GM23248 (cell line): Measurements from ENCODE around the gene DKKL1. TPM values are rescaled to one million over a fixed set of nuclear protein-coding genes. Genes with fewer than 3 reads are reported as not detected.

Experiments used
- DNase-seq: peaks from one replicate; pipeline ENCODE4 v3.0.0-alpha.2; 2015
- H2AFZ ChIP-seq: fragments of 200-600 bp; sonication (generic); 2 replicates; pipeline ENCODE4 v1.6.1; 2016; ENCODE audit warnings: antibody characterized with exemption
- H3F3A ChIP-seq: fragments of 200-600 bp; sonication (generic); 2 replicates; pipeline ENCODE4 v1.6.1; 2016; ENCODE audit warnings: mild to moderate bottlenecking, antibody characterized with exemption, mixed run types; ENCODE audit not compliant: insufficient read depth
- H3K27ac ChIP-seq: fragments of 200-600 bp; sonication (generic); 2 replicates; pipeline ENCODE4 v1.5.1; 2016; ENCODE audit warnings: mild to moderate bottlenecking
- H3K27me3 ChIP-seq: fragments of 200-600 bp; sonication (generic); replicated peaks from 2 replicates; pipeline ENCODE4 v1.6.1; 2016; ENCODE audit warnings: mild to moderate bottlenecking; ENCODE audit not compliant: insufficient read depth
- H3K36me3 ChIP-seq: fragments of 200-600 bp; sonication (generic); 2 replicates; pipeline ENCODE4 v1.6.1; 2016; ENCODE audit warnings: low read depth, mild to moderate bottlenecking
- H3K4me1 ChIP-seq: fragments of 200-600 bp; sonication (generic); 2 replicates; pipeline ENCODE4 v1.6.1; 2016; ENCODE audit warnings: mild to moderate bottlenecking; ENCODE audit not compliant: insufficient read depth
- H3K4me2 ChIP-seq: fragments of 200-600 bp; sonication (generic); one replicate; pipeline ENCODE4 v1.6.1; 2016; ENCODE audit warnings: mild to moderate bottlenecking; ENCODE audit not compliant: unreplicated experiment
- H3K4me3 ChIP-seq: fragments of 200-600 bp; sonication (generic); 2 replicates; pipeline ENCODE4 v1.5.1; 2016; ENCODE audit warnings: mild to moderate bottlenecking
- H3K79me2 ChIP-seq: fragments of 200-600 bp; sonication (generic); 2 replicates; pipeline ENCODE4 v1.6.1; 2016; ENCODE audit warnings: mild to moderate bottlenecking; ENCODE audit not compliant: insufficient read depth
- H3K9ac ChIP-seq: fragments of 200-600 bp; sonication (generic); 2 replicates; pipeline ENCODE4 v1.6.1; 2016; ENCODE audit warnings: mild to moderate bottlenecking
- H3K9me2 ChIP-seq: fragments of 200-600 bp; sonication (generic); 2 replicates; pipeline ENCODE4 v1.6.1; 2016; ENCODE audit warnings: mixed run types, mild to moderate bottlenecking, moderate library complexity; ENCODE audit not compliant: insufficient read depth
- H3K9me3 ChIP-seq: fragments of 200-600 bp; sonication (generic); one replicate; pipeline ENCODE4 v1.6.1; 2017; ENCODE audit warnings: low read depth
- H4K20me1 ChIP-seq: fragments of 200-600 bp; sonication (generic); 2 replicates; pipeline ENCODE4 v1.6.0; 2016; ENCODE audit not compliant: insufficient read depth
- EZH2 ChIP-seq: fragments of 200-600 bp; sonication (generic); IDR thresholded peaks from 2 replicates; pipeline ENCODE4 v1.6.1; 2018; ENCODE audit warnings: antibody characterized with exemption, mild to moderate bottlenecking; ENCODE audit not compliant: insufficient read depth, poor library complexity, severe bottlenecking
- EZH2phosphoT487 ChIP-seq: fragments of 200-600 bp; sonication (generic); IDR thresholded peaks from 2 replicates; pipeline ENCODE4 v1.6.1; 2018; ENCODE audit warnings: antibody characterized with exemption, moderate library complexity, mild to moderate bottlenecking, low read depth; ENCODE audit not compliant: insufficient read depth
- WGBS, 2 experiments: methylation state at CpG; one replicate each; pipeline ENCODE4 v1.1.6; 2015 to 2017; ENCODE audit warnings: low lambda C conversion rate in 2 of 2, low coverage in 1 of 2; ENCODE audit errors: missing lambda C conversion rate in 2 of 2; 5-methylcytosine and 5-hydroxymethylcytosine counted together
- in situ Hi-C: fragments of 300-500 bp; cut with MboI; formaldehyde crosslinking; loops from 2 replicates; pipeline ENCODE4 v1.15.0; 2020
- polyA plus RNA-seq: library from polyadenylated mRNA; unstranded; fragments of >200 nt; fragmentation: Nextera tagmentation; extraction: Ambion mirVana; gene quantifications from 2 replicates; pipeline ENCODE4 v1.2.1, GENCODE V29; 2016
- total RNA-seq: library from RNA; depleted of rRNA; stranded (reverse); fragments of >200 nt; shearing (Covaris generic); gene quantifications from 2 replicates; pipeline ENCODE4 v1.2.3, GENCODE V29; 2014

DKKL1 gene
- total and polyA plus RNA-seq, 2 experiments from 2014 or later = not detected

DNA sequence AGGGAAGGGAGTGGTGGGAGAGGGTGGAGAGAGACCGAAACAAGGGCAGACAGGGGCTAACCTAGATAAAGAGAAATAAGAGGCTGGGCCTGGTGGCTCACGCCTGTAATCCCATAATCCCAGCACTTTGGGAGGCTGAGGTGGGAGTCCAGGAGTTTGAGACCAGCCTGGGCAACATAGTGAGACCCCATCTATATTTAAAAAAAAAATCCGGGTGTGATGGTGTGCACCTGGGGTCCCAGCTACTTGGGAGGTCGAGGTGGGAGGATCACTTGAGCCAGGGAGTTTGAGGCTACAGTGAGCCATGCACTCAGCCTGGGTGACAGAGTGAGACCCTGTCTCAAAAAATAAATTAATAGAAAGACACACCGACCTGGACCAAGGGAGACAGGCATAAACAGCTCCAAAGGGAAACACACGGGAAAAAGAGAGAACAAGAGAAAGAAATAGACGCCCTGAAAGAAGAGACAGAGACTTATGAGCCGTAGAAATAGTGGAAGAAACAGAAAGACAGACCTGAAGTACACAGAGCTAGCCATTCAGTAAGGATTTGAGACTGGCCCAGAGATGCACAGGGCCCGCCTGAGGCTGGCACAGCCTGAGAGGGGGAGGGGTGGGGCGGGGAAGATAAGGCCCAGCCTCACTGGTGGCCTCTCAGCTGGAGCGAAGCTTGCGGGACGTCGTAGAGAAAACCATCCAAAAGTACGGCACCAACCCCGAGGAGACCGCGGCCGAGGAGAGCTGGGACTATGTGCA, 26.2 kb upstream of the DKKL1 start:
- H3K4me2 ChIP-seq = no peak overlapping the region
- in situ Hi-C loops = no loop called here
- H4K20me1 ChIP-seq = no peaks in the 10 kb centered on the region
- H3K36me3 ChIP-seq = no peaks in the 10 kb centered on the region
- no peak for DNase-seq
- no peaks in the 10 kb centered on the region for H3K9me3 ChIP-seq
- H3F3A ChIP-seq = no peaks in the 10 kb centered on the region
- H3K79me2 ChIP-seq = no peaks in the 10 kb centered on the region
- H2AFZ ChIP-seq = no peak overlapping the region
- no peaks in the 10 kb centered on the region for H3K9me2 ChIP-seq
- no peak overlapping the region for H3K4me3 ChIP-seq
- no peaks in the 10 kb centered on the region for H3K4me1 ChIP-seq
- WGBS, 2 experiments = 87 to 94% methylated on average over 14 to 19 of the region's 19 CpGs
- H3K27me3 ChIP-seq = no peaks in the 10 kb centered on the region
- H3K9ac ChIP-seq = no peak overlapping the region
- no peak overlapping the region for H3K27ac ChIP-seq
- TF ChIP-seq EZH2phosphoT487 (no peak), EZH2 (no peak)

- Histone ChIP-seq H3F3A (no peaks in the 10 kb centered on the region), H3K4me3 (no peak overlapping the region), H3K27ac (no peak overlapping the region), H3K9me2 (no peaks in the 10 kb centered on the region), H3K4me1 (no peaks in the 10 kb centered on the region), H3K36me3 (no peaks in the 10 kb centered on the region), H3K4me2 (no peak overlapping the region), H3K27me3 (no peaks in the 10 kb centered on the region), H3K9me3 (no peaks in the 10 kb centered on the region), H3K9ac (no peak overlapping the region), H2AFZ (no peak overlapping the region), H4K20me1 (no peaks in the 10 kb centered on the region), H3K79me2 (no peaks in the 10 kb centered on the region)
- 32 to 35% methylated on average over 13 to 34 of the region's 34 CpGs for WGBS, 2 experiments
- no peak for DNase-seq
- TF ChIP-seq EZH2phosphoT487 (no peak), EZH2 (no peak)
- in situ Hi-C loops = no loop called here
Measured at GRCh38 chr19:49338023-49338677, 25.5 kb upstream of the DKKL1 start.

DNA sequence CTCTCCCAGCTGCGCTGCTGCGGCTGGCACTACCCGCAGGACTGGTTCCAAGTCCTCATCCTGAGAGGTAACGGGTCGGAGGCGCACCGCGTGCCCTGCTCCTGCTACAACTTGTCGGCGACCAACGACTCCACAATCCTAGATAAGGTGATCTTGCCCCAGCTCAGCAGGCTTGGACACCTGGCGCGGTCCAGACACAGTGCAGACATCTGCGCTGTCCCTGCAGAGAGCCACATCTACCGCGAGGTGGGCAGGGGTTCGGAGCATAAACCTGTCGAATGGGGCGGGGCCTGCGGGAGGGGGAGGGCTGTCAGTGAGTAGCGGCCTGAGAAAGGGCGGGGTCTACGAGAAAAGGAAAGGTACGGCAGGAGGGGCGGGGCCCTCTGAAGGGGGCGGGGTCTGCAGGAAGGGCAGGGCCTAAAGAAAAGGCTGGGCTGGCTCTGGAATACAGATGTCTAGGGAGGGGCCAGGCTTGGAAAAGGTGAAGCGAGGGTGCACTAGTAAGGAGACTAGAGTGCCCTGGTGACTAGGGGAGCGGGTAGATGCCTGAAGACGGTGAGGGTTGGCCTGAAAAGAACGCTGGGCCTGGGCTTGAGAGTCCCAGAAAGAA, 24.9 kb upstream of the DKKL1 start:
- Histone ChIP-seq H3K9ac (no peak overlapping the region), H2AFZ (peak overlapping the region; percentile 74), H3K27ac (no peak overlapping the region), H3K36me3 (no peaks in the 10 kb centered on the region), H3K9me2 (no peaks in the 10 kb centered on the region), H3K4me3 (peak overlapping the region; percentile 59; the same call in 1 of the 2 replicates), H3F3A (no peaks in the 10 kb centered on the region), H3K4me2 (no peak overlapping the region), H4K20me1 (no peaks in the 10 kb centered on the region), H3K9me3 (no peaks in the 10 kb centered on the region), H3K79me2 (no peaks in the 10 kb centered on the region), H3K27me3 (no peaks in the 10 kb centered on the region), H3K4me1 (no peaks in the 10 kb centered on the region)
- WGBS, 2 experiments = 14 to 17% methylated on average over 21 to 30 of the region's 30 CpGs
- in situ Hi-C loops = no loop called here
- DNase-seq = peak; percentile 55
- TF ChIP-seq EZH2 = no peak
- TF ChIP-seq EZH2phosphoT487 = no peak

DNA sequence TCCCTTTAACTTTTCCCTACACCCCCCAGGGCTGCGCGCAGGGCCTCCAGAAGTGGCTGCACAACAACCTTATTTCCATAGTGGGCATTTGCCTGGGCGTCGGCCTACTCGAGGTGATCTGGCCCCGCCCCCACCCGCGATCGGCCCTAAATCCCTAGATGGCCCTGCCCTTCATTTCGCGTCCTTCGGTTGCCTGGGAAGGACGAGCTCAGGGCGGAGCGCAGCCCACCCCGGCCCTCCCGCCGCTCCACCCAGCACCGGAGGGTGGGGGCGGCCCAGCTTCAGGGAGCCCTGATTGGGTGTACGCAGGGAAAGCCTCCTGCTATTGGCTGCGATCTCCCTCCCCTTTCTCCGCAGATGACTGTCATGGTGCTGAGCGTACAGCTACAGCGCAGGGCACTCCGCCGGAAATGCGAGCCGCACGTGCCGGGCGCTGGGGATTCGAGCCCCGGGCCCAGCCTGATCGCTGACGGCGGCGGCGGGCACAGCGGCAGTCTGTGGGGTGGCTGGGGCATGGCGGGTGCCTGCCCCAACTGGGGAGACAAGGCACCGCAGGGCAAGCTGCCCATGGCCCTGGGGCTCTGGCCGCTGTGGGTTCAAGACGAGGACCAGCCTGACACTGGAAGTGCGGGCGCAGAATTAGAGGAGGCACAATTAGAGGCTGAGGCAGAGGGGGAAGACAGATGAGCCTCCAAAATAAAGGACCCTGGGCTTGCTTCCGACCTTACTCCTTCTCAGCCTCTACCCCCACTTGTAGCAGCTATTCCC, 24.2 kb upstream of the DKKL1 start:
- peak overlapping the region; percentile 26 for H3K4me2 ChIP-seq
- H3K27me3 ChIP-seq = no peaks in the 10 kb centered on the region
- H3K4me1 ChIP-seq = no peaks in the 10 kb centered on the region
- peak overlapping the region; percentile 74 for H2AFZ ChIP-seq
- no peak overlapping the region for H3K9ac ChIP-seq
- 7 to 8% methylated on average over 30 to 43 of the region's 47 CpGs for WGBS, 2 experiments
- no peaks in the 10 kb centered on the region for H3K79me2 ChIP-seq
- H3F3A ChIP-seq = no peaks in the 10 kb centered on the region
- peak overlapping the region; percentile 59 for H3K4me3 ChIP-seq
- no peaks in the 10 kb centered on the region for H3K36me3 ChIP-seq
- peak; percentile 86 for DNase-seq
- in situ Hi-C loops = no loop called here
- no peaks in the 10 kb centered on the region for H3K9me2 ChIP-seq
- H3K27ac ChIP-seq = no peak overlapping the region
- H4K20me1 ChIP-seq = no peaks in the 10 kb centered on the region
- TF ChIP-seq EZH2phosphoT487 (no peak), EZH2 (no peak)
- no peaks in the 10 kb centered on the region for H3K9me3 ChIP-seq
